ENCODE results near the gene PHF1.

PHF1 gene

DNA sequence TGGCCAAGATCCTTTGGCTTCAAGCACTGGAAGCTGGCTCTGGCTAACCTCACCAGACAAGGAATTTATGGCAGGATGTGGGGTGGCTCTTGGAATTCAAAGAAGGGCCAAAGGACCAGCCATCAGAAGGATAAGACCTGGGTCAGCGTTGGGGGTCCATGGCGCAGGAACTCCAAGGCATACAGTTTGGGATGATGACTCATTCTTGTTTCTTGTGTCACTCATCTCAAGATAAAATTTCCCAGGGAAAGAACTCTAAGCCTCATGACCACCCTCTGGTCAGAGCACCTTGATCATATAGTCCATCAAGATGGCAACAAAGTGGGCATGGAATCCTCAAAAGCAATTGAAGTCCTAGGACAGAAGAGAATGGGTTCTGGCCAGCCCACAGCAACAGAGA lies 48.4 kb downstream of the PHF1 start:
- DNase-seq: no peak

All from NCI-H526 (cell line).